HG03060 (cell line): ENCODE results near the gene MCOLN1.

Experiments used
- ATAC-seq: cut with Tn5 transposase; IDR thresholded peaks from one replicate; pipeline ENCODE4 v1.9.1; 2021; ENCODE audit warnings: low read depth, moderate number of reproducible peaks; ENCODE audit not compliant: unreplicated experiment

The MCOLN1 gene

DNA sequence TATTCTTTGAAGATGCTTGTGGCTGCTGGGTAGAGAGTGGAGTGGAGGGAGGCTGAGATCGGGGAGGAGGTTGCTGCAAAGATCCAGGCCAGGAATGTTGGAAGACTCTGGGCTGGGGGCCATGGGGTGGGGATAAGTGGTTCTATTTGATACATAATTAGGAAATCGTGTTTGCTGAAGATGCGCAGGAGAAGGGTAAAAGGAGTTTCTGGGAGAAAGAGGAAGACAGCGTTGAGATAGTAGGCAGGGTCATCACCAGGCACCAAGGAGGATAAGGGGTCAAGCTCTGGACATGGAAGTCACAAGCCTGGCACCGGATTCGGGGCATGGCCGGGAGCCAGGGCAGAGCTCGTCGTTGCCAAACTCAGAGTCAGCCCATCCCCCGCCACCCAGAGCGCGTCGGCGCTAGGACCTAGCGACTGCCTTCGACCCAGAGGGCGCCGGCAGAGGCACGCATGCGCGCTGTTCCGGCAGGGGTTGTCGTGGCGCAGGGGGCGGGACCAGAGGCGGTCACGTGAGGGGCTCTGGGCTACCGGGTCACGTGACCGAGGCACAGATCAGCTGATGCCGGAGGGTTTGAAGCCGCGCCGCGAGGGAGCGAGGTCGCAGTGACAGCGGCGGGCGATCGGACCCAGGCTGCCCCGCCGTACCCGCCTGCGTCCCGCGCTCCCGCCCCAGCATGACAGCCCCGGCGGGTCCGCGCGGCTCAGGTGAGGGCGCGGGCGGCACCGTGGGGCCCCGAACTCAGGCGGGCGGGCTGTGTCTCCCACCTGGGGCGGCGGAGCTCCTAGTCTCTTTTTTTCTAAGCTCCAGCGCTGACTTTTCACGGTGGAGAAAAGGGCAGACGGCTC lies at the start of gene MCOLN1:
Gene MCOLN1 (plus strand): TSS at position 553 of the 851 bp plus-strand sequence. CDS start 127 bp downstream, at position 680.
- ATAC-seq = peak; percentile 75

- ATAC-seq = no peak
Measured at GRCh38 chr19:7475665-7476064, 46.8 kb upstream of the MCOLN1 start.

GRCh38 chr19:7476241-7476640 lies 46.2 kb upstream of the MCOLN1 start:
- no peak for ATAC-seq

GRCh38 chr19:7476777-7477494 lies 45.5 kb upstream of the MCOLN1 start:
- no peak for ATAC-seq

DNA sequence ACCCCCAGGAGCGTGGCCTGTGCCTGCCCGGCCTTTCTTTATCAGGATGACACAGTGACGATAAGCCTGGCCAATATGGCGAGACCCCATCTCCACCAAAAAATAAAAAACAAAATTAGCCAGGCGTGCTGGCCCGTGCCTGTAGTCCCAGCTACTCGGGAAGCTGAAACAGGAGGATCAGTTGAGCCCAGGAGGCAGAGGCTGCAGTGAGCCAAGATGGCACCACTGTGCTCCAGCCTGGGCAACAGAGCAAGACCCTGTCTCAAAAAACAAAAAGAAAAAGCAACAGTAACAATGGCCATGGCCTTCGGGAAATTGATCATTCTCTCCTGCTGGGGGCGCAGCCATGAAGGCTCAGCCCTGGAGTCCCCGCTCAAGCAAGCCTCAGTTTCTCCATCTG lies 44.7 kb upstream of the MCOLN1 start:
- no peak for ATAC-seq

GRCh38 chr19:7478173-7478842 lies 44.1 kb upstream of the MCOLN1 start:
- no peak for ATAC-seq

- ATAC-seq = no peak
Measured at GRCh38 chr19:7478843-7479227, 43.6 kb upstream of the MCOLN1 start.

DNA sequence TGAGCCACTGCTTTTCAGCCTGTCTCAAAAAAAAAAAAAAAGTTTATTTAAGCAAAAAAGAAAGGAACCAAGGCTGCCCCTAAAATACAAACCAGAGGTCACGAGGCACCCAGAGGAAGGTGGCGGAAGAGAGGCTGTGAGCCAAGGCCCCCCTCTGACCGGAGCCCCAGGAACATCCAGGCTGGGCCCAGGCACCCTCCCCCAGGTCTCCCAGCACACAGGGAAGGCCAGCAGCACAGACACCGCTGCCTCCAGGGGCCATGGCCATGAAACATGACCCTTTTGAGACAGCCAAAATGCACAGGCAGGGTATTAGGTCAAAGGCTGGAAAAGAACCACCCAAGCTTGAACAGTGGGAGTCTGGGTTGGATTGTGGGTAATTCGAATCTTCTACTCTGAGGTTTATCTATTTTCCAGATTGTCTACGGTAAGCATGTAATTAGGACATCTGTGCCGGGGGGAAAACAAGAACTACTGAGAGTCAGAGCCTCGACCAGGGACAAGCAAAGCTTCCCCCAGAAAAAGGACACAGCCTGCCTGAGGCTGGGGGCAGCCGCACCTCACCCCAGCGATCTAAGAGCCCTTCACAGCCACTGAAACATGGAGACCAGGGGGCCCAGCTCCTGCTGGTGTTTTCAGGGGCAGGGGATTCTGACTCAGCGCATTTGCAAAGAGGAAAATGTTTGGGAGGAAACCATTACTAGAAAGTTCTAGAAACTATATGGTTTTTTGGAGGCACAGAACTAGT lies 42.0 kb upstream of the MCOLN1 start:
- no peak for ATAC-seq

DNA sequence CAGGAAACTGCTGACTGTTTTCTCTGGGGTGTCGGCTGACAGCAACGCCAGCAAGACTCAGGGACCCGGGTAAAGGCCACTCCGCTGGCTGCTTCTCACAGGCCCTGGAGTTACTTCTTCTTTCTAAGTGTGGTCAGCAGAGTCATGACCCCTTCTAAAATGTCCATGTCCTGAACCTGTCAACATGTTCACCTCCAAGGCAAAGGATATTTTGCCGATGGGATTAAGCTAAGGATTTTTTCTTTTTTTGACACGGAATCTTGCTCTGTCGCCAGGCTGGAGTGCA lies 41.5 kb upstream of the MCOLN1 start:
- ATAC-seq = no peak

DNA sequence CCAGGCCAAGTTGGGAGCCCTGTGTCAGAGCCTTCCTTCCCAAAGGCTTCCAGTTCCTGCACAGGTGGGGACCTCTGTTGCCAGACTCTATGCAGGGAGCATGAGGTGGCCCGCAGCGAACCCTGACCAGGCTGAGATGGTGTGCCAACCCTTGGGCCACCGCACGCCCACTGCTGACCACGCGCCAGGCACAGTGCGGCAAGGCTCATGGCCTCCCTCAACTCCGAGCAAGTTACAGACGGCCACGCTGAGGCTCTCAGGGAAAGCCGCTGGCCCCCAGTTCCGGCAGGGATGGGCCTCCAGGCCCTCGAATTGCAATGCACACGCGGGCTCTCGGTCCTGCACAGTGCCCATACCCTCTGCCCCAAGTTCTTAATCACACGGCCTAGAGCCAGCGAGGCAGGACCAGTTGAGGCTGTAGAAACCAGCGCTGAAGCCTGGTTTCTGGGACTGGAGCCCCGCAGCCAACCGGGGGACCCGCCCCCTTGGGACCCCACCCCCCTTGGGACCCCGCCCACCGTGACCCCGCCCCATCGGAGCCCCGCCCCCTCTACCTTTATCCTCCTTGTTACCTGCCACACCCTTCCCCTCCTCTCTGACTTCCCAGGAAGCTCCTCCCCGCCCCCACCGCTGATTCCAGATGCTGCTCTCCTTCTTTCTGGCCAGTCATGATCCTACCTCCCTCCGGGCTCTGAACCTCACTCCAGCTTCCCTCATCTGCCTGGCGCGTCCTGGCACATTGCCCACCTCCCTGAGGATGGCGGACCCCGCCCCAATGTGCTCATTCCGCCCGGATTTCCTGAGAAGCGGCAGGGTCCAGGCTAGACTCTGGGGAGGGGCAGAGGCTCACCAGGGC lies 39.6 kb upstream of the MCOLN1 start:
- no peak for ATAC-seq

- no peak for ATAC-seq
Measured at GRCh38 chr19:7483720-7484201, 38.7 kb upstream of the MCOLN1 start.

DNA sequence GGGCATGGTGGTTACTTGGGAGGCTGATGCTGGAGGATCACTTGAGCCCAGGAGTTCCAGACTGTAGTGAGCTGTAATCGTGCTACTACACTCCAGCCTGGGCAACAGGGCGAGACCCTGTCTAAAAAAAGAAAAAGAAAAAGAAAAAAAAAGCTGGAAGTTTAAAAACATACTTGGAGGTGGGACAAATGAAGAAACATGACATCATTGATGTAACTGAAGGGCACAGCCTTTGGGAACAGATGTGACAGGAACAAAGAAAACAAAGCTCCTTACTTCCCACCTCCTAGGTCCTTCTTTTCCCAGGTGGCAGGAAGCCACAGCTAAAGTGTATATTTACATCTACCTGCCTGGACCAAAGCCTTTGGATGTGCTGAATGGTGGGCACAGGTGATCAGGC lies 35.5 kb upstream of the MCOLN1 start:
- ATAC-seq = no peak

DNA sequence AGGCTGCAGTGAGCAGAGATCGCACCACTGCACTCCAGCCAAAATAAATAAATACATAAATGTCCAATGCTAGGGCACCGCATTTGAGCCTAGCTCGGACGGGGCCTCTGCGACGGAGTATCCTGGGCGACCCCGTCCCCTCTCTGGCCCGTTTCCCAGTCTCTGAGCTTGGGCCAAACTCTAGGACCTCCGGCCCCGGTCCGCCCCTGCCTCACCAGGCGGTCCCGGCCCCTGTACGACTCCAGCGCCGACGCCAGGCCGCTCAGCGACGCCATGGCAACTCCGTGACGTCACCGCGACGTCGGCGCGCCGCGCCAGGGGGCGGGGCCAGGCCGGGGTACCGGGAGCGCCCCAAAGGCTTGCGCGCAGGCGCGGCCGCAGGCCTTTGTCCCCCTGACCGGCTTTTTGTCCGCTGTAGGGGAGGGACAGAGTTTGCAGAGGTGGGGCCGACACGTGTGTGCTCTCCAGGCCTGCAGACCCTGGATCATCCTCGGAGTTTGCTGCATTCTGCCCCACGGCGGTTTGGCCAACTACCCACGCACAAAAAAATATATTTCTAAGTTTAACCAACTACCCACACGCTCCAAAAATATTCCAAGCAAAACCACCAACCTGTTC lies 33.6 kb upstream of the MCOLN1 start, which contains the start of gene PEX11G:
Gene PEX11G (minus strand): TSS at position 300 of the 618 bp plus-strand sequence. CDS start 25 bp downstream, at position 275.
- no peak for ATAC-seq

DNA sequence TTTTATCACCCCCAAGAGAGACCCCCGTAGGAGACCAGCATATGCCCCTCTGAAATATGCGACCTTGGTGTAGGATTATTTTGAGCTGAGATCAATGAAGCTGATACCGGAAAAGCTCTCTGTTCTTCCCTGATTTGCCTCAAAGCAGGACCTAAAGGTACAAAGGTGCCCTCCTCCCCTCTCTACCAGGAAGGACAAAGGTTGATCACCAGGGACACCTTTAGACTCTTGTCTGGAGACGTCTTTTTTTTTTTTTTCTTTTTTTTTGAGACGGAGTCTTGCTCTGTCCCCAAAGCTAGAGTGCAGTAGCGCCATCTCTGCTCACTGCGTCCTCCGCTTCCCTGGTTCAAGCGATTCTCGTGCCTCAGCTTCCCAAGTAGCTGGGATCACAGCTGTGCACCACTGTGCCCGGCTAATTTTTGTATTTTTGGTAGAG lies 32.8 kb upstream of the MCOLN1 start:
- ATAC-seq = no peak

DNA sequence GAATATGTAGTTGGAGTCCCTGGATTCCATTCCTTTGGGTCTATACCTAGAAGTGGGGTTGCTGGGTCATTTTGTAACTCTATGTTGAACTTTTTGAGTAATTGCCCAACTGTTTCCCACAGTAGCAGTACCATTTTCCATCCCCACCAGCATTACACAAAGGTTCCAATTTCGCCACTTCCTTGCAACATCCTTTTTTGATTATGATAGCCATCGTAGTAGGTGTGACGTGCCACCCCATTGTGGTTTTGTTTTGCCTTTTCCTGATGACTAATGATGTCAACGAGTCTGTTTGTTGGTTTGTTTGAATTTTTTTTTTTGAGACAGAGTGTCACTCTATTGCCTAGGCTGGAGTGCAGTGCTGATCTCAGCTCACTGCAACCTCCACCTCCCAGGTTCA lies 30.3 kb upstream of the MCOLN1 start:
- ATAC-seq = no peak

DNA sequence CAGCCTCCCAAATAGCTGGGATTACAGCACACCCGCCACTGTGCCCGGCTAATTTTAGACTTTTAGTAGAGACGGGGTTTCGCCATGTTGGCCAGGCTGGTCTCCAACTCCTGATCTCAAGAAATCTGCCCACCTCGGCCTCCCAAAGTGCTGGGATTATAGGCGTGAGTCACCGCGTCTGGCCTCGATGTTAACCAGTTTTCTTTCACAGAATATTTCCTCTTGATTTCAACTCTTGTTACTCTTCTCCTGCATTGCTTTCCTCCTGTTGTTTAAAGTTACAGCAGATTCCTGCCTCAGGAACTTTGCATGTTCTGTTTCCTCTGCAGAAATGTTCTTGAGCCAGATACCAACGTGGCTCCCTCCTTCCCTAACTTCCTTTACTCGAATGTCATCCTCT lies 29.9 kb upstream of the MCOLN1 start:
- ATAC-seq = no peak

DNA sequence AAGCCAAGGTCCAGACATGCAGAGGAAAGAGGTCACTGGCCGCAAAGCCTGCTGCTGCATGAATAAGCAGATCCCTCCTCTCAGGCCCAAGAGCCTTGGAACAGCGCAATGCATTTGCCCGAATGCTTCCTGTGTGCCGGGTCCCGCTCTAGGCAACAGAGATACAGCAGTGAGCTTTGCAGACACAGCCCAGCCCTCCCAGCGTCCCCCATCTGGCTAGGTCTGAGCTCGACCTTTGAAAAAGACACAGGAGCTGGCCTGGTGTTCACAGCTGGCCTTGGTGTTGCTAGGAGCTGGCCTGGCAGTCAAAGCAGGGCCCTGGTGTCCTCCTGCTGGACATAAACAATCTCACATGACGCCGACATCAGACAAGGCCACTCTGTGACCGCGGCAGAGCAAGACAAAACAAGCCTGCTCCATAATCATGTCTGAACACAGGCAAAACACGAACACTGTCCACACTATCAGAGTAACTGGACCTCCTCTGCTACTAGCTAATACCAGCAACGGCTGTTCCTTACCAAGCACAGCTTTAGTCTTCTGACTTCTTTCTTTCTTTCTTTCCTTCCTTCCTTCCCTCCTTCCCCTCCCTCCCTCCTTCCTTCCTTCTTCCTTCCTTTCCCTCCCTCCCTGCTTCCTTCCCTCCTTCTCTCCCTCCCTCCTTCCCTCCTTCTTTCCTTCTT lies 27.9 kb upstream of the MCOLN1 start:
- ATAC-seq = no peak

DNA sequence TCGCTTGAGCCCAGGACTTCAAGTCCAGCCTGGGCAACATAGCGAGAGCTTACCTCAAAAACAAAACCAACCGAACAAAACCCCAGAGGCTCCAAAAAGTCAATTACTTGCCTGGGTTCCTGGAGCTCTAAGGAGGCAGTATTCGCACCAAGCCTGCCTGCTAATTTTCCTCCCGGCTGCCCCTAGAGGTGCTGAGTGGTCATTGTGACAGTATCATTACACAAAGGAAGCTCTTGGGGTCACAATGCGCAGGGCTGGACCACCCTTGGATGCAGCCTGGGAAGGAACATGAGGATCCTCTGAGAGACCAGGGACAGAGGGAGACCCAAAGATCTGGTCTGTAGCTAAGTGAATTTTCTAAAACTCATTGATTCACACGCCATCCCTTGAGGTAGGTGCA lies 25.1 kb upstream of the MCOLN1 start:
- ATAC-seq = no peak
